SJCRH30 (cell line): ENCODE data around the gene PXDN. TPM values are rescaled to one million over a fixed set of nuclear protein-coding genes. Genes with fewer than 3 reads are reported as not detected.

Experiments used
- DNase-seq, 2 experiments: peaks; one replicate each; pipeline ENCODE4 v3.0.0-alpha.2; 2015 to 2020
- H3K27ac ChIP-seq: fragments of 250-450 bp; sonication (Bioruptor Pico); 2 replicates; pipeline ENCODE4 v1.5.1; 2020; ENCODE audit warnings: mild to moderate bottlenecking, moderate library complexity
- H3K27me3 ChIP-seq: fragments of 250-450 bp; sonication (Bioruptor Pico); 2 replicates; pipeline ENCODE4 v1.5.1; 2020; ENCODE audit warnings: mild to moderate bottlenecking, moderate library complexity
- H3K36me3 ChIP-seq: fragments of 250-450 bp; sonication (Bioruptor Pico); 2 replicates; pipeline ENCODE4 v1.5.1; 2020; ENCODE audit warnings: mild to moderate bottlenecking, moderate library complexity
- H3K4me1 ChIP-seq: fragments of 250-450 bp; sonication (Bioruptor Pico); 2 replicates; pipeline ENCODE4 v1.5.1; 2020; ENCODE audit warnings: mild to moderate bottlenecking, moderate library complexity
- H3K4me3 ChIP-seq: fragments of 250-450 bp; sonication (Bioruptor Pico); 2 replicates; pipeline ENCODE4 v1.5.1; 2020; ENCODE audit warnings: mild to moderate bottlenecking, moderate library complexity
- H3K9me3 ChIP-seq: fragments of 250-450 bp; sonication (Bioruptor Pico); replicated peaks from 2 replicates; pipeline ENCODE4 v1.5.1; 2020; ENCODE audit warnings: mild to moderate bottlenecking, moderate library complexity
- total RNA-seq: library from RNA; depleted of rRNA; stranded (reverse); fragments of >200 nt; shearing (Covaris generic); gene quantifications from 2 replicates; pipeline ENCODE4 v1.2.3, GENCODE V29; 2014

Gene PXDN
- total RNA-seq, 1 experiment from 2014 or later = 312 TPM

DNA sequence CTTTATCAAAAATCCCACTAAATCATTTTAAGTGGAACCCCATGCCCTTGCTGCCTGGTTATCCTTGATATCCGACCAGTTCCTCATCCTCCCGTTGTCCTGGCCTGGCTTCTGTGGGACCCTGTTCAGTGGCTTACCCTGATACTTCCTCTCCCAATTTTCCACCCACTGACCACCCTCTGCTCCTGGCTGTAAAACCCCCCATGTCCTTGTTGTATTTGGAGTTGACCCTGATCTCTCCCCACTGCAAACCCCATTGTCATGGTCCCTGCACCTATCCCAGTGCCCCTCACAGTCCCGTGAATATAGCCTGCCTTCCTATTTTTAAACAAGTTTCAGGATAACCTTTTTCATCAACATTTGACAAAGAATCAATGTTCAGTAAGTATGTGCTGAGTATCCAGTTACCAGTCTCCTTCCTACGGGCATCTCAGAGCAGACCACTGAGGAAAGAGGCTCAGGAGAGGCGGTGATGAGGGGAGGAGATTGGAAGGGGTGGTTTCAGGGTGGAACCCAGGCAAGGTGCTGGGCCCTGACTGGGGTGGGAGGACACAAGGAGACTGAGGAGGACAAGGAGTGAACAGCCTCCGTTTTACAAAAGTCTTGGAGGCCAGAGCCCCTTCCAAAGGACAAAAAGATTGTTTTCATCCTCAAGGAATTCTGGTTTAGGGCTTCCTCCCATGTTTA is 131.8 kb downstream of the PXDN start:
- H3K4me1 ChIP-seq = peaks cover 37% of the 10 kb centered on the region
- H3K36me3 ChIP-seq = no peaks in the 10 kb centered on the region
- DNase-seq = no peak
- H3K9me3 ChIP-seq = no peaks in the 10 kb centered on the region
- H3K27me3 ChIP-seq = no peaks in the 10 kb centered on the region
- H3K27ac ChIP-seq = no peak overlapping the region
- H3K4me3 ChIP-seq = no peak overlapping the region

DNA sequence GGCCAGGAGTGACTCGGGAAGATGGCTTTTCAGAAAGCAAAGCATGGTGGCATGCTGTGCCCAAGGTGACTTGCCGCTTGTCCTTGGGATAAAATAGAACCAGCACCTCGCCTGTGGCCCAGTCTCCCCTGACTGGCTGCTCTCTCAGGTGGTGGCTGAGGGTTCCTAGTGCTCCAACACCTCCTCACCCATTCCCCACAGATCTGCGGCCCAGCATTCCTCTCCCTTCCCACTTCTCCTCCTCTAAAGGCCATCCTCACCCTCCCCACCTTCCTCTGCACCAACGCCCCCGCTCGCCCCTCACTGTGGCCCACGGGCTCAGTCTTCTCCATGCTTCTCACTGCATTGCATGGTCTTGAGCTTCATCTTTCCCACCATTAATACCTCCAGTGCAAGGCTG is 132.4 kb downstream of the PXDN start:
- Histone ChIP-seq H3K27me3 (no peaks in the 10 kb centered on the region), H3K4me1 (peaks cover 41% of the 10 kb centered on the region), H3K9me3 (no peaks in the 10 kb centered on the region), H3K27ac (no peak overlapping the region), H3K4me3 (no peak overlapping the region), H3K36me3 (no peaks in the 10 kb centered on the region)
- no peak for DNase-seq

DNA sequence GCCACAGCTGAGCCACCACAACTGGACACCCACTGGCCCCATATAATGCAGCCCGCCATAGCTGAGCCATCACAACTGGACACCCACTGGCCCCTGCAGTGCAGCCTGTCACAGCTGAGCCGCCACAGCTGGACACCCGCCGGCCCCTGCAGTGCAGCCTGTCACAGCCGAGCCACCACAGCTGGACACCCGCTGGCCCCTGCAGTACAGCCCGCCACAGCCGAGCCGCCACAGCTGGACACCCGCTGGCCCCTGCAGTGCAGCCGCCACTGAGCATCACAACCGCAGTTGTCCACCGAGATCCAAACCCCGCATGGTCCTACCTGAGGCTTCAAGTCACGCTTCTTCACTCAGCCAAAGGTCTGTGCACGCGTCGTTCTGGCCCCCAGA is 134.2 kb downstream of the PXDN start:
- H3K27me3 ChIP-seq = no peaks in the 10 kb centered on the region
- no peak for DNase-seq
- no peak overlapping the region for H3K4me3 ChIP-seq
- H3K9me3 ChIP-seq = no peaks in the 10 kb centered on the region
- H3K36me3 ChIP-seq = no peaks in the 10 kb centered on the region
- H3K4me1 ChIP-seq = peaks cover 50% of the 10 kb centered on the region
- no peak overlapping the region for H3K27ac ChIP-seq

DNA sequence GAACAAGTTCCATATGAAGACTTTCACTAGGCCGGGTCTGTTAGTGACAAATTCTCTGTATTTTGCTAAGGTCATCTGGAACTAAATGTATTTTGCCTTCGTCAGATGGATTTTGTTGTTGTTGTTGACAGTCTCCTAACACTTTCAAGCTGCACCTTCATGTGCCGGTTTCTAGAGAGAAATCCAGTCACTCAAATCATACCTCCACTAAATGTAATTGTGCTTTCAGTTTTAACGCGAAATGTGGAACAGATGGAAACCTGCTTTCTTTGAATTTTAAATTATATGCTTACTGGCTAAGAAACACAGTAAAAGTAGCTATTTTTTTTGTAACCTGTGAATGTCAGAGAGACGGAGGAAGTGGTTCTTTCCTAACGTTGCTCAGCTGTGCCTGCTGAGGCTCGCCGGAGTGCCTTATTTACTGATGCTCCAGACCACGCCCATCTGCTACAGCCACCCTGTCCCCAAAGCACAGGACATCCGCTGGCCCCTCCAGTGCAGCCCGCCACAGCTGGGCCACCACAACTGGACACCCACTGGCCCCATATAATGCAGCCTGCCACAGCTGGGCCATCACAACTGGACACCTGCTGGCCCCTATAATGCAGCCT is 134.7 kb downstream of the PXDN start:
- Histone ChIP-seq H3K27ac (peak overlapping the region; percentile 36), H3K36me3 (no peaks in the 10 kb centered on the region), H3K4me1 (peaks cover 54% of the 10 kb centered on the region), H3K27me3 (no peaks in the 10 kb centered on the region), H3K9me3 (no peaks in the 10 kb centered on the region), H3K4me3 (no peak overlapping the region)
- DNase-seq = no peak

DNA sequence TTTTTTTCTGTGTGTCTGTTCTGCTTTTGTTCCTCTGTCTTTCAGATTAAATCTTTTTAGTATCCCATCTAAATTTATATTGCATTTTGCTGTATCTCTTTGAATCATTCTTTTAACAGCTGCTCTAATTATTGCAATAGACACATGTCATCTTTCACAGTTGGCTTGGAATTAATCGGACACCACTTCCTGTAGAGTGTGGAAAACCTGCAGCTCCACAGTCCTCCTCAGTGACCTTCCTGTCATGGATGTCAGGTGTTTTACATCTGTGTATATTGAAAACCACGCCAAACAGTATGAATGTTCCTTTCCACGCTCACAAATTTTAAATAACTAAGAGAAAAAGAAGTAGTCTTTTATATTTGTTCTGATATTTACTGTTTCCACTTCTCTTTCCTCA is 135.3 kb downstream of the PXDN start:
- Histone ChIP-seq H3K4me1 (peaks cover 54% of the 10 kb centered on the region), H3K4me3 (no peak overlapping the region), H3K27me3 (no peaks in the 10 kb centered on the region), H3K9me3 (no peaks in the 10 kb centered on the region), H3K36me3 (no peaks in the 10 kb centered on the region), H3K27ac (peak overlapping the region; percentile 36)
- DNase-seq = peak in 1 of 2 experiments; percentile 50

DNA sequence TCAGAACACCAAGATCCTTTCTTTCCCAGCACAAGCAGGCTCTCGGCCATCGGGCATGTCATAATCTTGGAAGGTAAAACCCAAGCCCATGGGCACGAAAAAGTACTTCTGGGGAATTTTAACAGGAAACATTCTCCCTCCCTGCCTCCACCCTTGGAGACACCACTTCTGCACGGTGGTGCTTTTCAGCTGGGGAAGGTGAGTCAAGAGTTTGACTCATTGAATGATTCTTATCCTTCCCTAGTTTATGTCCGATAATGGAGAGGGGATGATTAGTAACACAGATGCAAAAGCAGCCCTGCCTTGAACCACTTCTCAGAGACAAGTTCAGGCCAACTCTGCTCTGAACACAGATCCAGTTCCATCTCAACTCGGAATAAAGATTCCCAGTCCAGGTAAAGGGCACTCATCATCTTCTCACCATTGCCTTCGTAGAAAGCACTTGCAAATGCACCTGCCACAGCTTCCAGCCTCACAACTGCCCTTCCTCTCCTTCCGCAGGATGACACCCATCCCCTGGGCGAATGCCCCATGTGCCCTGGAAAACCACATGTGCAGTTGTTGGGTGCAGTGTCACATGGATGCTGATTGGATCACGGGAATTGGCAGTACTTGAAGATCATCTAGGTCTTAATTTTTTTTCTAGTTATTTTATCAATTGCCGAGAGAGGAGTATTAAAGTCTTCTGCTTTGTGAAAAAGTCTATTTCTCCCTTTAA is 136.2 kb downstream of the PXDN start:
- DNase-seq = no peak
- Histone ChIP-seq H3K27me3 (no peaks in the 10 kb centered on the region), H3K27ac (no peak overlapping the region), H3K4me3 (no peak overlapping the region), H3K36me3 (no peaks in the 10 kb centered on the region), H3K9me3 (no peaks in the 10 kb centered on the region), H3K4me1 (peaks cover 45% of the 10 kb centered on the region)

DNA sequence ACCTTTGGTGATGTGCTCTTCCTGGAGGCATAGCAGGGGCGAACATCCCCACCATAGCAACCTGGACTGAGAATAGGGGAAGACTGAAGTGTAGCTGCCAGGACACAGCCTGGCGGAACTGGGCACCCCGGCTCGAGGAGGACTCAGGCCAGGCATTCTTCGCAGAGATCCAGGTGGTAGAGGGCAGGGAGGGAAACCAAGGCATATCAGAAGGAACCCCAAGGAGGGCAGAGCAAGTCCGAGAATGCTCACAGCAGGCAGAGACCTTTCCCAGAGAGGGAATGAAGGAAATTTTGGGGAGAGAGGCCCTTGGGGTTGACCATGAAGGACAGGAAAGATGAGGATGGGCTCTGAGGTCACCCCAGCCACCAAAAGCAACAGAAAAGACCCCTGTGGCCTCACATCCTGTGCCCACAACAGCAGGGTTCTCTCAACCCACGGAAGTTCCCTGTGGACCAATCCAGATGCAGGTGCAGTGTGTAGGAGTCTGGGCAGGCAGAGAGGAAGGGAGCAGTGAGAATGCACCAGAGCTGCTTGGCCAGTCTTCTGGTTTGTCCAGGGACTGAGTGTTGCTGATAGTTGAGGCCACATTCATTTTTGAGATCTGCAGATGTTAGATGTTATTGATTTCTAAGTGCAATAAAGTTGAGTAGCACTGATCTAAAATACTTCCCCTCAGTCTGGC is 136.9 kb downstream of the PXDN start:
- H3K4me3 ChIP-seq = no peak overlapping the region
- H3K27me3 ChIP-seq = no peaks in the 10 kb centered on the region
- no peak for DNase-seq
- peaks cover 37% of the 10 kb centered on the region for H3K4me1 ChIP-seq
- no peaks in the 10 kb centered on the region for H3K36me3 ChIP-seq
- no peak overlapping the region for H3K27ac ChIP-seq
- H3K9me3 ChIP-seq = no peaks in the 10 kb centered on the region

DNA sequence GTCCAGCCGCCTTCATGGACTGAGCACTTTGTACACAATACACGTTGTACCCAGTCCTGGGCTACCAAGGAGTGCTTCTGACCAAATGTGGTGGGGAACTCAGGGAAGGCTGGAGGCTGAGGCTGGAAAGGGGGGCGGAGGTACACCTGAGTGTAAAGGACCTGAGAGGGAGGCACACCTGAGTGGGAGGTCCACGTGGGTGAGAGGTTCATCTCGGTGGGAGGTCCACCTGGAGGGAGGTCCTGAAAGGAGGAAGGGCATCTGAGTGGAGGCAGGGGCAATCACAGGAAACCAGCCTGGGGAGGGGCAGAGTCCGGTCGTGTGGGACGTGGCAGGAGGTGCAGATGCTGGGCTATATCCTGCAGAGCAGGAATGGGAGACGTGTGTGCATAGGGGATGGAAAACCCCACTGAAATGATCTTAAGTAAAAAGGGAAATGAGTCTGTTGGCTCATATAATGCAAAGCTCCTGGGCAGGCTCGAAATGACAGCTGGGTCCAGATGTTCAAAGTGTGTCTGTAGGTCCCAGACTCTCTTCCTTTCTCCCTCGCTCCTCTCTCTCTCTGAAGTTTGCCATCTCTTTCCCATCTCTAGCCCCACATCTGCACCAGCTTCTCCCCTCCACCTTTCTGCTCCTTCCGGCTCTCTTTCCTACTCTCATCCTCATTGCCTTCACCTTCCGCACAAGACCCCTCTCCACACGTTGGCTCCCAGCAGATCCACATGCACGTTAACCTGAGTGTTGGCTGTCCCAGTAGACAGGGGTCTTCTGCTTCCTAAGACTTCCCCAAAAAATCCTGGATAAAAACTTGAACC is 137.7 kb downstream of the PXDN start:
- DNase-seq = no peak
- H3K27me3 ChIP-seq = no peaks in the 10 kb centered on the region
- no peak overlapping the region for H3K4me3 ChIP-seq
- H3K36me3 ChIP-seq = no peaks in the 10 kb centered on the region
- peaks cover 41% of the 10 kb centered on the region for H3K4me1 ChIP-seq
- H3K9me3 ChIP-seq = no peaks in the 10 kb centered on the region
- H3K27ac ChIP-seq = peak overlapping the region; percentile 58

DNA sequence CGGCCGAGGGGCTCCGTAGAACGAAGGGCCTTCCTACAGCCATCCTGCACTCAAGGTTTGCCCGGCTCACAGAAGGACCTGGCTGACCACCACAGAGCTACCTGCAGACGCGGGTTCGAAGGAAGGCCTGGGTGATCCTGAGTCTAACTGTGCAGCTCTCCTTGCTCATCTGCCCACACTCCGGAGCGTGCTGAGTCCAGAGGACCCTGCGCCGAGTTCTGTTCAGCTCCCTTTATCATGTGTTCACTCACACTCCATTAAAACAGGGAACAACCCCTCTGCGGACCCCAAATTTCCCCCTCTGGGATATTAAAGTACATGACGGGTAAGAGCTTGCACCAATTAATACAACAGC is 138.3 kb downstream of the PXDN start:
- no peak for DNase-seq
- no peak overlapping the region for H3K4me3 ChIP-seq
- H3K27ac ChIP-seq = peak overlapping the region; percentile 58
- no peaks in the 10 kb centered on the region for H3K36me3 ChIP-seq
- no peaks in the 10 kb centered on the region for H3K9me3 ChIP-seq
- H3K4me1 ChIP-seq = peaks cover 45% of the 10 kb centered on the region
- no peaks in the 10 kb centered on the region for H3K27me3 ChIP-seq

DNA sequence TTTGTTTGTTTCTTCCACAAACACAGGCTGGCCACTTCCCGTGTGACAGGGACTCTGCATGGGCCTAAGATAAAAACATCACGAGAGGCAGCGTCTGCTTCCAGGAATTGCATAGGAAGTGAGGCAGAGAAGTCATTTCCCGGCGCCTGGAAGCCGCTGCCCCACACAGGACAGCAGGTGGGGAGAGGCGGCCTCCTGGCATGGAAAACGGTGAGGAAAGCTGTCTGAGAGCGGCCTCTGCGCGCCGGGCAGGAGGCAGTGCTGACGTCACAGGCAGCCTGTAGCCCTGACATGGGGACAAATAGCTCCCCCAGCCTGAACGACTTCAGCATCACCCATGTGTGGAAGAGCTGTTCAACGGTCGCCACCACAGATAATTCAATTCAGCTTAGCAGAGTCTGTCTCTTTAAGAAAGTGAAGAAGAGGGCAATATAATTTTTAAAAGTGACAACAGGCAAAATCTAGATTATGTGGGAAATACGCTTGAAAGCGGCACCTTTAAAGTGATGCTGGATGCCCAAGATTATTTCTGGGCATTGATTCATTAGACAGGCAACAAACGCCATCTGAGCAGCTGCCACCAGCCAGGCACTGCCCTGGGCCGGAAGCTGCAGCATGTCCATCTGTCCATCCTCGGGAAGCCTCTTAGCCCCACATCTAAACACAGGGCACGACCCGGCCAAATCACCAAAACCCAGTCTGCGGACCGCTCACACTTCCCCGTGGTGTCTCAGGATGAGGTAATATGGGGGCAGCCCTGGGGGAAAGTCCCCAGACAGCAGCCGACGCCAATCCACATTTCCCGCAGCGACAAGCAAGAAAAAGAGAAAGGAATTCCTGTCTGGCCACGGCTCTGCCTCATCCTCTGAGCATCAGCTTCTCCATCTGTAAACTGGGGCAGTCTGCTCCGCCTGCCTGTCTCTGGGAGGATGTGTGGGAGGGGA is 138.9 kb downstream of the PXDN start:
- Histone ChIP-seq H3K36me3 (no peaks in the 10 kb centered on the region), H3K4me1 (peaks cover 45% of the 10 kb centered on the region), H3K4me3 (peak overlapping the region; percentile 17), H3K9me3 (no peaks in the 10 kb centered on the region), H3K27me3 (no peaks in the 10 kb centered on the region), H3K27ac (peak overlapping the region; percentile 58)
- DNase-seq = peak; percentile 81 to 84

DNA sequence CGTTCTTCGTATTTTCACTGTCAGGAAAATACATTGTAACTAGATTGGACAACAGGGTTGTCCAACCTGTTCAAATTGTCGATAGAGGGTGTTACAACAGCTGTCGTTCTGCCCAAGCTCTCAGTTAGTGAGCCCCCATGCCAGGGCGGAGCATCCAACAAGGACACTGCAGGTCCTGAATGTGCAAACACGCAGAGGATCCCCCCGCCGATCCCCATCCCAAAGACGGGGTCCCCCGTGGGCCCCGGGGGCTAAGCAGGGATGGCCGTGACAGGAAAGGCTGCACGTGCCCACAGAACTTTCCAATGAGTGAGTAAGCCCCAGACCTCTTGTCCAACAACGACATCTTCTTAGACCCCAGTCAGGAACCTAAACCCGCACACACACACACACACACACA is 140.8 kb downstream of the PXDN start:
- H3K27ac ChIP-seq = no peak overlapping the region
- H3K27me3 ChIP-seq = no peaks in the 10 kb centered on the region
- no peaks in the 10 kb centered on the region for H3K9me3 ChIP-seq
- H3K36me3 ChIP-seq = no peaks in the 10 kb centered on the region
- no peak overlapping the region for H3K4me3 ChIP-seq
- no peak for DNase-seq
- peaks cover 33% of the 10 kb centered on the region for H3K4me1 ChIP-seq

DNA sequence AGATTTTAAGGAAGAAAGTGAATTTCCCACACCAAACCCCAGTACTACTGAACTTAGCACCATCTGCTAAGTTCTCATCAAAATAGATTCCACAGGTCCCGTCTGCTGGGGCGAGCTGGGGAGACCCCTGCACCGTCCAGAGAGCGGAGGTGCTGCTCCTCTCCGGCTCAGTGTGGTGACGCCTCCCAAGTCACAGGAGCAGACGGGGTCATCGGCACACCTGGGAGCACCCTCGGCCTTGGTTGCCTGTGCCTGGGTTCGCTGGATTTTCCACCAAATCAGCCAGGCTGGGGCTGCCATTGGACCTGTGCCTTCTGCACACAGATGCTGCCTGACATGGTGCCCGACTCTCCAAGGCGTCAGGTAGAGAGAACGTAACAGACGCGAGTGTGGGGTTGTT is 141.3 kb downstream of the PXDN start:
- no peak overlapping the region for H3K27ac ChIP-seq
- H3K27me3 ChIP-seq = no peaks in the 10 kb centered on the region
- DNase-seq = no peak
- no peaks in the 10 kb centered on the region for H3K36me3 ChIP-seq
- peaks cover 31% of the 10 kb centered on the region for H3K4me1 ChIP-seq
- H3K4me3 ChIP-seq = no peak overlapping the region
- no peaks in the 10 kb centered on the region for H3K9me3 ChIP-seq

DNA sequence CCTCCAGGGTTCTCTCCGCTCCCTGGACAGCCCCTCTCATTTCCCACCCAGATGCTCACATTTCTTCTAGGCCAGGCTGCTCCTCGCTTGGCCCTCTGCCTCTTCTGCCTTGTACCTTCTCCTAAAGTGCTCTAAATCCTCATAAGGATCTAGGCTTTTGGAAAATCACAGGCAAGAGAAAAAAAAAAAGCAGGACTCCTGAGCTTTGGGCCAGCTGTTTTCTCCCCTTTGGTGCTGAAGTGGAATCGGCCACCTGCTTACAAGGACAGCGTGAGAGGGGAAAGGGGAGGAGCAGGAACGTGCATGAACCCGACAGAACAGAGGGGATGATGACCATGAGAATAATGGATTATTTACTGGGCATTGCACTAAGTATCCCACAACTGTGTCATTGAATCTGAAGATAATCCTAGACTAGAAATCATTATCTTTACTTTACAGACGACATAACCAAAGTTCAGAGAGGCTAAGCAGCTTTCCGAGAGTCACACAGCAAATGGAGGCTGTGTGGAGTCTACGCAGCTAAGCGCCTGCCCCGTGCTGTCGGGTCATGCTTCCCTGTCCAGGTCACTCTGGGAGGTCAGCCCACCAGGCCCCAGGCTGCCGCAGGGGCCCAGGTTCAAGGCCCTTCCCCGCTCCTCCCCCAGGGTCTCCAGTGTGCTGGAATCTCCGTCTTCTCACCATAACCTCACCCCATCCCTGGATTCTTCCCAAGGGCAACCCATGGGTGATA is 141.9 kb downstream of the PXDN start:
- peak; percentile 49 to 68 for DNase-seq
- peaks cover 31% of the 10 kb centered on the region for H3K4me1 ChIP-seq
- no peak overlapping the region for H3K27ac ChIP-seq
- H3K9me3 ChIP-seq = no peaks in the 10 kb centered on the region
- no peaks in the 10 kb centered on the region for H3K27me3 ChIP-seq
- peak overlapping the region; percentile 22 for H3K4me3 ChIP-seq
- no peaks in the 10 kb centered on the region for H3K36me3 ChIP-seq
